Fibroblast of mammary gland (primary cell): Measurements from ENCODE around the gene CD86.

ENCODE experiments used
- DNase-seq: peaks from one replicate; pipeline ENCODE4 v3.0.0-alpha.2; 2010; ENCODE audit warnings: low read depth
- H3K4me3 ChIP-seq: 2 replicates; pipeline ENCODE4 v1.5.1; 2011; ENCODE audit warnings: low read depth, mild to moderate bottlenecking, low read length, moderate library complexity; ENCODE audit not compliant: control insufficient read depth
- TF ChIP-seq, protein P1 (sequence below): conservative IDR thresholded peaks from 2 replicates; pipeline ENCODE4 v1.5.1; 2011; ENCODE audit warnings: low read depth, low read length, inconsistent platforms; ENCODE audit not compliant: control insufficient read depth, insufficient read depth

Gene CD86

DNA sequence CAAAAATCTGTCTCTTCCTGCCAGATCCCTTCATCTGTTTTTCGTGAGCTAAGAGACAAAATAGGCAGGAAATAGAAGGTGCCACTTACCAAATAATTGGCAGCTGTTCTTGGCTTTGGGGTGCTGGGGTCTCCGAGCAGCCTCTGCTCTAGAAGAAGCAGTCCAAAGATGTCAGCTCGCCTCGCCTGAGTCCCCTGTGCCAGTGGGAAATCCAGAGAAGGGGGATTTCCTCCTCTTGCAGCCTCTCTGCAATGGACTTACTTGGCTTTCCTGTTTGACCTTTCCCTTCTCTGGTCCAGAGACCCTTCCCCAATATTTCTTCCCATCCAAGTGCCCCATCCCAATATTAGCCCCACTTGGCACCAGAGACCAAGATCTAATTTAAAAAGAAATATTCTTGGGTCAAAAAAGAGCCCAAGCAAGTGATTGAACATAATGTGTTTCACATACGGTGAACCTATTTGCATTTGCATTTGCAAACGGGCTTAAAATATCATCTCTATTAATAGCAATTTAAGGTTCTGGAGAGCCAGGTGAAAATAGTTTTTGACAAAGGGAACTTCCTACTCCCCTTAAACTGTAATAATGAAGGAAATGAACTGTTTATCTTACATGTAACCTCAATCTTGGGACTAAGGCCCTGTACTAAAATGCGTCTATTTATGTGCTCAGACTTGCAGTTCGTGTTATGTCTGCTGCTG, 23.2 kb downstream of the CD86 start:
- H3K4me3 ChIP-seq: no peak overlapping the region
- TF ChIP-seq, protein P1, sequence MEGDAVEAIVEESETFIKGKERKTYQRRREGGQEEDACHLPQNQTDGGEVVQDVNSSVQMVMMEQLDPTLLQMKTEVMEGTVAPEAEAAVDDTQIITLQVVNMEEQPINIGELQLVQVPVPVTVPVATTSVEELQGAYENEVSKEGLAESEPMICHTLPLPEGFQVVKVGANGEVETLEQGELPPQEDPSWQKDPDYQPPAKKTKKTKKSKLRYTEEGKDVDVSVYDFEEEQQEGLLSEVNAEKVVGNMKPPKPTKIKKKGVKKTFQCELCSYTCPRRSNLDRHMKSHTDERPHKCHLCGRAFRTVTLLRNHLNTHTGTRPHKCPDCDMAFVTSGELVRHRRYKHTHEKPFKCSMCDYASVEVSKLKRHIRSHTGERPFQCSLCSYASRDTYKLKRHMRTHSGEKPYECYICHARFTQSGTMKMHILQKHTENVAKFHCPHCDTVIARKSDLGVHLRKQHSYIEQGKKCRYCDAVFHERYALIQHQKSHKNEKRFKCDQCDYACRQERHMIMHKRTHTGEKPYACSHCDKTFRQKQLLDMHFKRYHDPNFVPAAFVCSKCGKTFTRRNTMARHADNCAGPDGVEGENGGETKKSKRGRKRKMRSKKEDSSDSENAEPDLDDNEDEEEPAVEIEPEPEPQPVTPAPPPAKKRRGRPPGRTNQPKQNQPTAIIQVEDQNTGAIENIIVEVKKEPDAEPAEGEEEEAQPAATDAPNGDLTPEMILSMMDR: no peak
- no peak for DNase-seq

DNA sequence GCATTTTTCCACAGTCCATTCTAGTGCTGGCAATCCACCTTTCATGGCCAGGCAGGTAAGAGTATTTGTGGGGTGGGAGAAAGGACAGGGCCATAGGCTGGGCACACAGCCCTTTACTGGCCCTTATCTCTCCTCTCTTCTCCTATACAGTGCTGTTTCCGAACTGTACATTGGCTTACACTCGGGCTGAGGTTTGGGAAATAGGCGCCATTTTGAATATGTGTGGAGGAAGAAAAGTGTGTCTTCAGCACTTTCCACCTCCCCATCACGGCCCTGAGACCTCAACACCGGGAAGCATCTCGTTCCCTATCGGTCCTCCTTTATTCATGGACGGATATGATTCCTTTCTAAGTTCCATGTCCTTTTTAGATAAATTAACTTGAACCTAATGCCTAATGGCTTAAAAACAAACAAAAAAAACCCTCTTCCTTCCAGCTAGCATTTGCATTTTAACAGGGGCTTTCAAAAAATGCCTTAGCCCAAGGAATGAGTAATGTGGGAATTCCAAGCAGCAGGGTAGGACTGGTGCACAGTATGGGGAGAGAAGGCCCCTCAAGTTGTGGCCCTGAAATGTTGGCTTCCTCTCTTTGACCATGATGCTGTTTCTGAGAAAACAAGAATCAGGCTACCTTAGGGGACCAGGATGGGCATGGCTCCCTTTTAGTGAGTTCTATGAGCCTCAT, 24.5 kb downstream of the CD86 start:
- no peak for DNase-seq
- TF ChIP-seq, protein P1: no peak

DNA sequence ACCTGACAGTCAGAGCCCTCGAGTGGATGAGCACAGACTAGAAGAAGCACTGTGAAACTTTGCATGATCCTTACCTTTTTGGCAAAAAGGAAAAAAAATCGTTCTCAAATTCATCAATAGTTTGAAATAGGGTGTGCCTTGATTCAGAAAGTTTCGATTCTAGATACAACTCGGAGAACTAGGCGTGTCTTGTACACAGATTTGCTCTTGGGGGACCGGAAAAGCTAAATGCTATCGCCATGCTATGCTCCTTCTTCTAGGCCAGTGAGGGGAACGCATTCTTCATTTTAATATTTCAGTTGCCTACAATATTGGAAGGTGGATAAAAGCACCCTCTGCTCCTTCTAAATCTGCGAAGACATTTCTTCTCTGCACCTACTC, 25.0 kb downstream of the CD86 start:
- DNase-seq: no peak
- no peak overlapping the region for H3K4me3 ChIP-seq
- TF ChIP-seq, protein P1: no peak

More for the DNA sequence above, 24.5 kb downstream of the CD86 start:
- H3K4me3 ChIP-seq: no peak overlapping the region

DNA sequence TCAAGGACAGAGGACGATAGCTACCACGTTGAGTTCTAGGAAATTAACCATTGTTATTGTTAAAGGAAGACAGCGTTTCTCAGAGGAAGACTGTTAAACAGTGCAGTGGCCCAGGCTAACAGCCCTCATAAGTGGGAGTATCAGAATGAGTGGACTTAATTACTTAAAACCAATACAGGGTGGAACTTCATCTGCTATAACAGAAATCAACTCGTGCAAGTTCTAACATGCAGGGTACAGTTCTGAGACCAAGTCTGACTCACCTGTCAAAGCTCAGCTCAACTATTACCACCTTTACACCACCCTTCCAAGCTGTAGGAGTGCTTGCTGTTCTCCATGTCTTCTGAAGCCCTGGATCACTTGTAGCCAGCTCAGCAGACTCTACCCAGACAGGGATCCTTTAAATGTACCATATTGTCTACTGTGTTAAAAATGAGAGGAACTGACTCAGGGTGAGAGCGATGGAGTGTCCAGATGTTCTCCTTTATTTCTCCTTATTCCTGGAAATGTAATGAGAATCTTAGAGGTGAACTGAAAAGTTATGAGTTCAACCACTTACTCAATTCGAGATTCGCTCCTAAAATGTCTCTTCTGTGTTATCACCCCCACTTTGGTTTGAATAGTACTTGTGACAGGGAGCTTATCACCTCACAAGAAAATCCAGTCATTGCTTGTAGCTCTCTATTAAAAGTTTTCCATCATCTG, 26.5 kb downstream of the CD86 start:
- TF ChIP-seq, protein P1: no peak
- DNase-seq: no peak
- H3K4me3 ChIP-seq: no peak overlapping the region

DNA sequence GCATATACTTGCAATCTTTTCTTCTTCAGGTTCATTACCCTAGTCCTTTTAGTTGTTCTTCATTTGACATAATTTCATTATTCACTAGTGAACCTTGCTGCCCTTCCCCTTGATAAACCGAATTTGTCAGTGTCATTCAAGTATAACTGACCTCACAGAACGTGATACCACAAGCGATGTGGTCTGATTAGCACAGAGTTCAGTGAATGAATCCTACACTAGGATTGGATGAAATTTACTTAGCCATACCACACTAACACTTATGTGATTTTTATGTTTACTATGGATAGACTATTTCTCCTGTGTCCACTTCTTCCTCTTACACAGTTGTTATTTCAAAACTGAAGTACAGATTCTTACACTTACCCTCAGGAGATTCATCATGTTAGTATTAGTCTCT, 27.2 kb downstream of the CD86 start:
- DNase-seq: no peak
- no peak overlapping the region for H3K4me3 ChIP-seq
- TF ChIP-seq, protein P1: no peak

DNA sequence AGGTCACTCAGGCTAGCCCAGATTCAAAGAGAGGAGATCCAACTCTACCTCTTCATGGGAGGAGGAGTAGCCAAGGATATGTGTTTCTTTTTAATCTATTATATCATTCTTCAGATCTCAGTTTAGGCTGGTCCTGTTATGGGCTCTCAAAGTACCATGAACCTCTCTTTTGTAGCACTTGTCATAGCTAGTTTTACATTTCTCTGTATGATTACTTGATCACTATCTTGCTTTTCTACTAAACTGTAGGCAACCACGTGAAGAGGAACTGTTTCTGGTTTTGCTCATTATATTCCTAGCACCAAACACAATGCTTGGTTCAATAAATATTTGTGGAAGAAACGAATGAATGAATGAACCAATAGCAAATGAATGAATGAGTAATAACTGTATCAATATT, 29.6 kb downstream of the CD86 start:
- H3K4me3 ChIP-seq: no peak overlapping the region
- TF ChIP-seq, protein P1: no peak
- no peak for DNase-seq
